GM18520 (cell line): ENCODE results near the gene TMEM178A.
"Not testable (repeated sequence)": the region's sequence is repeated elsewhere in the genome, so short reads cannot be mapped to it uniquely, and the experiment has no call there.

Experiments
- ATAC-seq: cut with Tn5 transposase; IDR thresholded peaks from one replicate; pipeline ENCODE4 v1.9.1; 2021; ENCODE audit not compliant: unreplicated experiment

Gene TMEM178A

GRCh38 chr2:39647104-39647765 lies 18.5 kb upstream of the TMEM178A start:
- no peak for ATAC-seq

- no peak for ATAC-seq
These were observed 17.1 kb upstream of the TMEM178A start for GRCh38 chr2:39648580-39648979.

DNA sequence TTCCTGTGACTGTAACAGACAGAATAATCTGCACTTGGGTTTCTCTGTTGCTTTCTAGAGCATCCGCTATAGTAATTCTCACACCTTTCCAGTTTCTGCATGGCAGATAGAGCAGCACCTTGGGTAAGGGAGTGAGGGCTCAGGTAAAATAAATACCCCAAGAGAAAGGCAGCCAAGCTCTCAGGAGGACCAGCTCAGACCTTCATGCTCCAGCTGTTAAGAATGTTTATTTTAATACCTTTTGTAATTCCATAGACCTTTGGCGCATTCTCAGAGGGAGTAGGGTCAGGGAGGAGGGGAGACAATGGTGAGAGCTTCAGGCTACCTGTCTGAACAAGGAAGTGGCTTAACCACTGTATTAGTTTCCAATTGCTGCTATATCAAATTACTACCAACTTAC lies 16.2 kb upstream of the TMEM178A start:
- ATAC-seq, result no peak

- ATAC-seq, result no peak
These were observed 15.2 kb upstream of the TMEM178A start for GRCh38 chr2:39650468-39650867.

DNA sequence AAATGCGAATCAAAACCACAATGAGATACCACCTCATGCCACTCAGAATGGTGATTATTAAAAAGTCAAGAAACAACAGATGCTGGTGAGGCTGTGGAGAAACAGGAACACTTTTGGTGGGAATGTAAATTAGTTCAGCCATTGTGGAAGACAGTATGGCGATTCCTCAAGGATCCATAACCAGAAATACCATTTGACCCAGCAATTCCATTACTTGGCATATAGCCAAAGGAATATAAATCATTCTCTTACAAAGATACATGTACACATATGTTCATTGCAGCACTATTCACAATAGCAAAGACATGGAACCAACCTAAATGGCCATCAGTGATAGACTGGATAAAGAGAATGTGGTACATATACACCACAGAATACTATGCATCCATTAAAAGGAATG lies 9.5 kb upstream of the TMEM178A start:
- not testable (repeated sequence) for ATAC-seq

DNA sequence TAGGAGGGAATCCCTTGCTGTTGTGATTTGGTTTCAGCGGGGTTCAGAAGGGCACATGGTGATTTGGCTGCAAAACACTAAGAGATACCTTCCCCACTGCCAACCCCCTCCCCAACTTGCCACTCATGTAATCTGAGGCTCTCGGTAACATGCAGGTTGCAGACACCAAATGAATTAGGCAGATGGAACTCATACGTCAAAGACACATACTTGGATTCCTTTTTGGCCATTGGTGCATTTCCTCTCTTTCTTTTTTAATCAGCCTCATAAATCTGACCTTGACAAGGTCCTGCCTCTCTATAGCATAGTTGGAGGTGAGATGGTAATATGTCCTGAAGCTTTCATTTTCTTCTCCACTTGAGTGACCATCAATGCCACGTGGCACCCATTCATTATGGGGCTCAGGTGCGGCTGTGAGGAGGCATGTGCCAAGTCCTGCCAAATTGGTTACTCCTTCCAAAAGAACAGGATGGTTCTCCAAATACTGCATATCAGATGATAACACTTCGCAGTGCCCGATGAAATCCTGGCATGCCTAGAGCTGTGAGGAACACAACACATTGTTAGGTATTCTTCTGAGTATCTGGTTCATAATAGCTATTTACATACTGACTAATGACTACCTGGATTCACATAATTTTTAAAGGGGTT lies 8.3 kb upstream of the TMEM178A start:
- no peak for ATAC-seq

GRCh38 chr2:39658371-39658770 lies 7.3 kb upstream of the TMEM178A start:
- no peak for ATAC-seq

DNA sequence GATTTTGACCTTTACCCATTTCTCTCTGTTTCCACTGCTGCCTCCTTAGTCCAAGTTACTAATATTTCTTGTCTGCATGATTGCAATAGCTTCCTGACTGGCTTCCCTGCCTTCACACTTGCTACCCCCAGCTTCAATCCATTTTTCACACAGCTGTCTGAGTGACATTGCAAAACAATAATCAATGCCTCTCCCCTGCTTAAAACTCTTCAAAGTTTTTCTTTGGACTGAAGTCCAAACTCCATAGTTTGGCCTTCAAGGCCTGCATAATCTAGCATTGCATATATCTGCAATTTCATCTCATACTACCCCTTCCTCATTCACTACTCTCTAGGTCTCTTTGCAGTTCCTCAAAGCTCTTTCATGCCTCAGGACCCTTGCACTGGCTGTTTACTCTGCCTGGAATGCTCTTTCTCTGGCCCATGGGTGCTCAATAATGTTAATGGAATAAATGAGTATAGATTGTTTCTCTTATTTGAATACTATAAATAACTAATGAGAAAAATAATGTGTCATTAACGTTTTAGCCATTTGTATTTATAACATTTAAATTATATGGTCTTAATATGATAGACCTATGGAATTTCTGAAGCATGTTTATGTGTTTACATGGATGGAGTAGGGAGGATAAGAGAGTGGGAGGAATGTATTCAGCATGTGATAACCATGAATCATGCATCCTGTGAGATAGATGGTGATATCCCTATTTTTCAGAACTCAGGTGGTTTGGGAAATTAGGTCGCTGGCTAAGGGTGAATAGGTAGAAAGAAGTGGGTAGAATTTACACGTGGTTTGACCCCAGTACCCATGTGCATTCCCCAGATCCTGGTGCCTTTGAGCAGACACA lies 5.7 kb upstream of the TMEM178A start:
- ATAC-seq, result no peak

DNA sequence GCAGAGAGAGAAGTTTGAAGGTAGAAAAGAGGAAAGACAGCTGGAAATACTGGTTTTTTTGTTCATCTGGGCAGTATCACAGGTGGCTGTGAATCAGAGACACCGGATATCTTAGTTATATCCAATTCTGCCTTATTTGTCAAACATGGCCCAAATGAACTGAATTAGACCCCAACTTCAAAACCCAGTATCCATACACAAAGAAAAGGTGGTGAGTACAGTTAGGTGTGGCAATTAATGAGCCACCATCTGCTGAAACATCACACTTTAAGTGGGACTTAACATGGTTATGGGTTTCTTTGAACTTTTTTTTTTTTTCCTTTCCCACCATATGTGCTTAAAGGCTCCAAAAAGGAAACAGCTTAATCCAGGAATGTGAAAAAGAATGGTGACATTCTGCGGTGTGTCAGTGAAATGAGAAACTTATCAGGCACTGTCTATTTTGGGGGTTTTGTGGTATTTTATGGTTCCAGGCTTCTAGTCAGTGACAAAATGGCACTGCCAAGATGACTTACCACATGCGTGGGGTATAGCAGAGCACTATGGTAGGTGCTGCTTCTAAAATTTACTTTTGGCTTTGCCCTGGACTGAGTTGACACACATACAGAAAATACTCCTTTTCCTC lies 5.0 kb upstream of the TMEM178A start:
- no peak for ATAC-seq

DNA sequence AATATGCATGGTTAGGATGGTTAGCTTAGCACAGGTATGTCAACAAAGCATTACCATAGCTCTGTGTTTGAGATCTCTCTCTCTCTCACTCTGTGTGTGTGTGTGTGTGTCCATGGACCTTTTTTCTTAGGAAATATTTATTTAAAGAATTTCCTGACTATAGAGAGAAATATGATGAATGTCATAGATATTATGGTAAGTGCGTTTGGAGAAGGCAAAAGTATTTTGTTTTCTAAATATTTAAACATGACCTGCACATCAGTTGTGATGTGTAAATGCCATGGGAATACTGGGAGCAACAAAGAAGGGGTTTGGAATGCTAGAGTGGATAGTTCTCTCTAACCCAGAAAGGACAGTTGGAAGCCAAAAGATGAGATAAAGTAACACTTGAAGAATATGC lies 3.9 kb upstream of the TMEM178A start:
- ATAC-seq, result no peak

DNA sequence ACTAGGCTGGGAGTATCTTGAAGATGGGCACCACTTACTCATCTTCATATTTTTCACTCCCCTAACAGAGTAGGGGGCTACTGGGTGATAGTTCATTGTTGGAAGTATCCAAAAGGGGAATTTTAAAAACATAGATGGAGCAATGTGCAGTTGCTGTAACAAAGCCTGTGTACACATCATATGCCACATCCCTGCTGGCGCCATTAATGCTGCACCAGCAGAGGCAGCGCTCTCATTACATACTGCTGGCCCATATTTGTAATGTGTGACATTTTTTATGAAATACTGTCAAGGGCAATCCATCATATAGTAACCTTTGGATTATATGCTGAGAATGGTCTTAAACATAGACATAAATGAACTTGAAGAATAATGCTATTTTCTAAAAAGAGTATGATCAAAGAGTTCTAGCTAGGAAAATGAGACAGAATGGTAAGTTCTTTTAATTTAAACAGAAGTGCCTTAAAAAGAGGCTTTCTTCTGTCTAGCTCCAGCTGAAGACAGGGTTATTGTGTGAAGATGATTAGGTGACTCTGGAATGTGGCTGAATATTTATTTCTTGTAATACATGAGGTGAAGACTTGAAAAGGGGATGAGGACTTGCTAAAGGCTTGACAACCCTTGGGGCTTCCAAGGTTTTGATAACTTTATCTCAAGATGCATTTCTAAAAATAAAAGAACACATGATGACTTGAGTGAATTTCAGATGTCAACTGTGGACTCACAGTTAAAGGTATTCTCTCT lies 2.4 kb upstream of the TMEM178A start:
- ATAC-seq, result no peak

DNA sequence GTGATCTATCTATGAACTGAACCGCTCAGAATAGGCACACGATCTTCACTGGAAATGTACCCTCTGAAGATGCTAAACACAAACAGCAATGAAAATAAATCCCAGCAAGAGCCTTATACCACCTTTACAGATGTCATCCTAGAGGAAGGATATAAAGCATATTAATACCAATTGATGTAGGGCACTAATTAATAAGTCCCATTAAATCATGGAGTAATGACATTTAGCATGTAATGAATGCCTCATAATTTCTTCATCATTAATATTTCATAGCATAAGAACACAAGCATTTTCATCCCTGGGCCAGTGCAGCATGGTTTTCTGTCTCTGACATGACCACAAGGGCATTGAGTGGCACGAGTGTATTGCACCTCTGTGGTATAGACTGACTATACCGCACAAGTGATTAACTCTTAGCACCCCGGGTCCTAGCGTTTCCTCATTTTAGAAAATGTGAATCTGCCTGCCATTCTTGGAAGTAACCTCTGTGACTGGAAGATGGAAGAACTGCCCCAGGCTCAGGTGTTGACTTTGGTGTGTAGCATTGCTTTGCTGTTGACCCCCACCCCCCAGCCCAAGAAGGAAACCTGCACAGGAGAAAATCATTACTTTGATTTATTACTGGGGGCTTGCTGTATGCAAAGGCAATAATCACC lies 1.4 kb upstream of the TMEM178A start:
- no peak for ATAC-seq

- no peak for ATAC-seq
These were observed 677 bp upstream of the TMEM178A start for GRCh38 chr2:39664888-39665591.

DNA sequence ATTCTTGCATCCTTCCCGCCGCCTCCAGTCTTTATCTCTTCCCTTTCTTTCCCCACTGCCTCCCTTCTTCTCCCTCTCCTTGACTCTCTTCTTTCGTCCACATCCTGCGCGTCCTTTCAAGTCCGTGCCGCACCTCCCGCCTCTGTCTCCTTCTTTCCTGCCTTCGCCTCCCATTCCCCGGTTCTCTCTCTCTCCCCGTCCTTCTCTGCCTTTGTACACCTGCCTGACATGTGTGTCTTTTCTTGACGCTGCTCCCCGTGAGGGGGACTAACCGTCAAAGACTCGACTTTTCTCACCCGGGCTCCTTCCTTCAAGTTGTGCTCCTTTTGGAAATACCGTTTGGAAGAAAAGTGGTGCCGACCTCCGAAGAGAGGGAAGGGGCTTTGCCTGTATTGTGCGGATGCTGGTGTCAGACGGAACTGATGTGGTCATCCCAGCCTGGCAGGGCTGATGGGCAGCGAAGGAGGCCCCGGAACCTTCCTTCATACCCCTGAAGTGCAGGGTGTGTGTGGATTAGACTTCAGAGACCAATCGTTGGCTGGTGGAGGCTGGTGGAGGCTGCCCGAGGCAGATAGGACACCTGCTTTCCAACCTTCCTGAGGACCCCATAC lies 879 bp downstream of the TMEM178A start:
- no peak for ATAC-seq

- no peak for ATAC-seq
These were observed 1.6 kb downstream of the TMEM178A start for GRCh38 chr2:39667104-39667885.

GRCh38 chr2:39667886-39668276 lies 2.2 kb downstream of the TMEM178A start:
- ATAC-seq, result no peak

GRCh38 chr2:39668576-39669080 lies 2.9 kb downstream of the TMEM178A start:
- ATAC-seq, result no peak

GRCh38 chr2:39671604-39672003 lies 5.9 kb downstream of the TMEM178A start:
- ATAC-seq, result no peak
